HepG2 (cell line): Measurements from ENCODE around the gene UBXN2A. TPM values are rescaled to one million over a fixed set of nuclear protein-coding genes. Genes with fewer than 3 reads are reported as not detected.

ENCODE experiments used
- CEBPB ChIP-seq: IDR thresholded peaks from 2 replicates; pipeline ENCODE4 v1.6.1; 2011; ENCODE audit warnings: low read depth, low read length, improper control_type of control experiment, borderline replicate concordance
- CEBPZ ChIP-seq: IDR thresholded peaks from 2 replicates; pipeline ENCODE4 v1.6.1; 2012; ENCODE audit warnings: low read length, improper control_type of control experiment
- E2F2 ChIP-seq: sonication (generic); formaldehyde crosslinking; IDR thresholded peaks from 2 replicates; pipeline ENCODE4 v1.4.0; 2020; ENCODE audit warnings: missing genetic modification reagents, borderline replicate concordance
- ETS1 ChIP-seq: sonication (generic); formaldehyde crosslinking; IDR thresholded peaks from 2 replicates; pipeline ENCODE4 v1.4.0; 2020; ENCODE audit warnings: missing genetic modification reagents
- FOXM1 ChIP-seq: sonication (generic); formaldehyde crosslinking; IDR thresholded peaks from 2 replicates; pipeline ENCODE4 v1.5.0; 2020; ENCODE audit warnings: missing genetic modification reagents
- HHEX ChIP-seq: IDR thresholded peaks from 2 replicates; pipeline ENCODE4 v1.6.1; 2016; ENCODE audit warnings: control low read depth
- HOXA9 ChIP-seq: sonication (generic); formaldehyde crosslinking; IDR thresholded peaks from 2 replicates; pipeline ENCODE4 v1.8.1; 2022; ENCODE audit warnings: missing genetic modification reagents, mild to moderate bottlenecking, moderate library complexity, borderline replicate concordance
- KDM2A ChIP-seq: sonication (generic); formaldehyde crosslinking; IDR thresholded peaks from 2 replicates; pipeline ENCODE4 v1.4.0; 2020; ENCODE audit warnings: low read depth, missing genetic modification reagents, borderline replicate concordance
- MLX ChIP-seq: IDR thresholded peaks from 2 replicates; pipeline ENCODE4 v1.6.1; 2016
- MXD1 ChIP-seq: sonication (generic); formaldehyde crosslinking; IDR thresholded peaks from 2 replicates; pipeline ENCODE4 v1.4.0; 2020; ENCODE audit warnings: mild to moderate bottlenecking, missing genetic modification reagents
- NFKB2 ChIP-seq: sonication (generic); formaldehyde crosslinking; IDR thresholded peaks from 2 replicates; pipeline ENCODE4 v1.4.0; 2020; ENCODE audit warnings: missing genetic modification reagents, borderline replicate concordance
- PAWR ChIP-seq: sonication (generic); formaldehyde crosslinking; IDR thresholded peaks from 2 replicates; pipeline ENCODE4 v1.4.0; 2020; ENCODE audit warnings: missing genetic modification reagents, mild to moderate bottlenecking, borderline replicate concordance
- PHF20 ChIP-seq: sonication (generic); formaldehyde crosslinking; IDR thresholded peaks from 2 replicates; pipeline ENCODE4 v1.5.0; 2020; ENCODE audit warnings: mild to moderate bottlenecking, missing genetic modification reagents
- RARG ChIP-seq: sonication (generic); formaldehyde crosslinking; IDR thresholded peaks from 2 replicates; pipeline ENCODE4 v1.4.0; 2020; ENCODE audit warnings: low read depth, mild to moderate bottlenecking, missing genetic modification reagents
- RORA ChIP-seq: sonication (generic); formaldehyde crosslinking; IDR thresholded peaks from 2 replicates; pipeline ENCODE4 v1.5.0; 2020; ENCODE audit warnings: mild to moderate bottlenecking, missing genetic modification reagents, moderate library complexity
- SIX4 ChIP-seq: sonication (generic); formaldehyde crosslinking; IDR thresholded peaks from 2 replicates; pipeline ENCODE4 v1.4.0; 2020; ENCODE audit warnings: missing genetic modification reagents
- SRY ChIP-seq: sonication (generic); formaldehyde crosslinking; IDR thresholded peaks from 2 replicates; pipeline ENCODE4 v1.8.0; 2022; ENCODE audit warnings: mild to moderate bottlenecking, missing genetic modification reagents
- TOPORS ChIP-seq: sonication (generic); formaldehyde crosslinking; IDR thresholded peaks from 2 replicates; pipeline ENCODE4 v1.8.0; 2023; ENCODE audit warnings: mild to moderate bottlenecking, missing genetic modification reagents
- ZBTB20 ChIP-seq: sonication (generic); formaldehyde crosslinking; IDR thresholded peaks from 2 replicates; pipeline ENCODE4 v1.8.1; 2023; ENCODE audit warnings: missing genetic modification reagents, low read depth, mild to moderate bottlenecking, borderline replicate concordance
- ZBTB8A ChIP-seq: sonication (generic); formaldehyde crosslinking; IDR thresholded peaks from 2 replicates; pipeline ENCODE4 v1.4.0; 2020; ENCODE audit warnings: mild to moderate bottlenecking, low read depth, missing genetic modification reagents, borderline replicate concordance
- ZNF230 ChIP-seq: sonication (generic); formaldehyde crosslinking; IDR thresholded peaks from 2 replicates; pipeline ENCODE4 v1.4.0; 2020; ENCODE audit warnings: mild to moderate bottlenecking, missing genetic modification reagents
- ZNF292 ChIP-seq: sonication (generic); formaldehyde crosslinking; IDR thresholded peaks from 2 replicates; pipeline ENCODE4 v1.8.1; 2022; ENCODE audit warnings: mild to moderate bottlenecking, low read depth, missing genetic modification reagents, borderline replicate concordance
- ZNF737 ChIP-seq: sonication (generic); formaldehyde crosslinking; IDR thresholded peaks from 2 replicates; pipeline ENCODE4 v1.5.0; 2020; ENCODE audit warnings: missing genetic modification reagents, mild to moderate bottlenecking, borderline replicate concordance
- ZNF788 ChIP-seq: sonication (generic); formaldehyde crosslinking; IDR thresholded peaks from 2 replicates; pipeline ENCODE4 v1.5.0; 2020; ENCODE audit warnings: mild to moderate bottlenecking, missing genetic modification reagents, borderline replicate concordance
- polyA plus RNA-seq, 8 experiments: library from polyadenylated mRNA; depleted of rRNA in 3 of 8; stranded (reverse) in 7 of 8; unstranded in 1 of 8; fragments of >200 nt; fragmentation: Illumina TruSeq in 4 of 8; extraction: Trizol in 4 of 8; gene quantifications; 2 replicates each; pipeline versions ENCODE4 v1.2.1 to v1.2.3, GENCODE V29; 2011 to 2016; ENCODE audit warnings: low read depth in 4 of 8, missing spikeins in 1 of 8, mixed read lengths in 1 of 8; ENCODE audit not compliant: insufficient read depth in 1 of 8
- total RNA-seq, 5 experiments: library from RNA; depleted of rRNA; stranded (reverse); fragments of >200 nt; fragmentation: Illumina TruSeq; extraction: Trizol; gene quantifications; 2 replicates each; pipeline ENCODE4 v1.2.3, GENCODE V29; 2016; ENCODE audit warnings: low read depth in 1 of 5

UBXN2A gene
- total and polyA plus RNA-seq, 2 of the 13 experiments (the other 11 are each of a cell fraction or from before 2014, with no cell fraction given) = 8.3 to 20.9 TPM

- TF ChIP-seq MXD1 (CRISPR knock-in tag) (0 out of 2 replicates have a peak, but pooled peaks have one; percentile 32), CEBPZ (no peak), RORA (CRISPR knock-in tag) (0 out of 2 replicates have a peak, but pooled peaks have one; percentile 96), FOXM1 (no peak), ZBTB20 (no peak), PHF20 (CRISPR knock-in tag) (peak; percentile 30; the same call in 1 of the 2 replicates), ZBTB8A (CRISPR knock-in tag) (no peak), CEBPB (no peak), RARG (CRISPR knock-in tag) (0 out of 2 replicates have a peak, but pooled peaks have one; percentile 32), ZNF737 (CRISPR knock-in tag) (peak; percentile 19; the same call in 1 of the 2 replicates), NFKB2 (no peak), SRY (CRISPR knock-in tag) (0 out of 2 replicates have a peak, but pooled peaks have one; percentile 13), MLX (CRISPR knock-in tag) (no peak), ZNF788 (CRISPR knock-in tag) (no peak), ZNF230 (CRISPR knock-in tag) (no peak), HOXA9 (CRISPR knock-in tag) (peak; percentile 17; the same call in 1 of the 2 replicates), TOPORS (CRISPR knock-in tag) (no peak), HHEX (CRISPR knock-in tag) (no peak), ETS1 (CRISPR knock-in tag) (no peak), E2F2 (CRISPR knock-in tag) (no peak), KDM2A (CRISPR knock-in tag) (no peak), SIX4 (no peak), PAWR (CRISPR knock-in tag) (peak; percentile 45; the same call in 1 of the 2 replicates), ZNF292 (peak; percentile 15; the same call in 1 of the 2 replicates)
These were observed 13.9 kb upstream of the UBXN2A start (continued) for GRCh38 chr2:23926290-23926749.
